Loucy (cell line): Measurements from ENCODE around the gene STK11IP.

Source experiments
- H2AFZ ChIP-seq: fragments of 200-600 bp; sonication (generic); 2 replicates; pipeline ENCODE4 v1.6.0; 2016; ENCODE audit warnings: antibody characterized with exemption, mild to moderate bottlenecking, low read length, moderate library complexity
- H3F3A ChIP-seq: fragments of 200-600 bp; 2 replicates; pipeline ENCODE4 v1.6.0; 2016; ENCODE audit warnings: antibody characterized with exemption, low read depth, mild to moderate bottlenecking
- H3K27me3 ChIP-seq: fragments of 200-600 bp; sonication (generic); 2 replicates; pipeline ENCODE4 v1.6.1; 2014; ENCODE audit warnings: low read length, mild to moderate bottlenecking; ENCODE audit not compliant: insufficient read depth, poor library complexity, severe bottlenecking
- H3K36me3 ChIP-seq: fragments of 200-600 bp; sonication (generic); 2 replicates; pipeline ENCODE4 v1.6.1; 2016; ENCODE audit warnings: low read length; ENCODE audit not compliant: insufficient read depth
- H3K4me1 ChIP-seq: fragments of 200-600 bp; sonication (generic); 2 replicates; pipeline ENCODE4 v1.5.1; 2014; ENCODE audit warnings: low read length, mild to moderate bottlenecking; ENCODE audit not compliant: insufficient read depth, poor library complexity, severe bottlenecking
- H3K4me2 ChIP-seq: fragments of 200-600 bp; sonication (generic); 2 replicates; pipeline ENCODE4 v1.6.0; 2014; ENCODE audit warnings: antibody characterized with exemption, low read length, low read depth, mild to moderate bottlenecking; ENCODE audit not compliant: poor library complexity, severe bottlenecking
- H3K4me3 ChIP-seq: fragments of 200-600 bp; sonication (generic); 2 replicates; pipeline ENCODE4 v1.5.1; 2014; ENCODE audit warnings: low read length, mild to moderate bottlenecking, mixed read lengths; ENCODE audit not compliant: poor library complexity, severe bottlenecking
- H3K79me2 ChIP-seq: fragments of 200-600 bp; sonication (generic); 2 replicates; pipeline ENCODE4 v1.6.1; 2014; ENCODE audit warnings: low read length; ENCODE audit not compliant: insufficient read depth
- H3K9ac ChIP-seq: fragments of 200-600 bp; sonication (generic); 2 replicates; pipeline ENCODE4 v1.6.0; 2014; ENCODE audit warnings: mild to moderate bottlenecking, low read depth, low read length, moderate library complexity; ENCODE audit not compliant: poor library complexity, severe bottlenecking
- H3K9me2 ChIP-seq: fragments of 200-600 bp; sonication (generic); replicated peaks from 2 replicates; pipeline ENCODE4 v1.6.1; 2016; ENCODE audit warnings: low read depth, low read length, mixed read lengths
- H3K9me3 ChIP-seq: fragments of 200-600 bp; sonication (generic); 2 replicates; pipeline ENCODE4 v1.6.1; 2014; ENCODE audit warnings: mild to moderate bottlenecking, antibody characterized with exemption, low read length, low read depth; ENCODE audit not compliant: insufficient read depth
- H4K20me1 ChIP-seq: fragments of 200-600 bp; sonication (generic); 2 replicates; pipeline ENCODE4 v1.6.0; 2014; ENCODE audit warnings: antibody characterized with exemption, low read length, mild to moderate bottlenecking; ENCODE audit not compliant: insufficient read depth, poor library complexity, severe bottlenecking
- EZH2phosphoT487 ChIP-seq: fragments of 200-600 bp; IDR thresholded peaks from 2 replicates; pipeline ENCODE4 v1.6.1; 2018; ENCODE audit warnings: antibody characterized with exemption, mild to moderate bottlenecking, moderate library complexity, borderline replicate concordance
- TF ChIP-seq, protein P1 (sequence below): fragments of 200-600 bp; sonication (generic); conservative IDR thresholded peaks from 2 replicates; pipeline ENCODE4 v1.5.1; 2014; ENCODE audit warnings: mild to moderate bottlenecking, antibody characterized with exemption, low read length

The STK11IP gene

DNA sequence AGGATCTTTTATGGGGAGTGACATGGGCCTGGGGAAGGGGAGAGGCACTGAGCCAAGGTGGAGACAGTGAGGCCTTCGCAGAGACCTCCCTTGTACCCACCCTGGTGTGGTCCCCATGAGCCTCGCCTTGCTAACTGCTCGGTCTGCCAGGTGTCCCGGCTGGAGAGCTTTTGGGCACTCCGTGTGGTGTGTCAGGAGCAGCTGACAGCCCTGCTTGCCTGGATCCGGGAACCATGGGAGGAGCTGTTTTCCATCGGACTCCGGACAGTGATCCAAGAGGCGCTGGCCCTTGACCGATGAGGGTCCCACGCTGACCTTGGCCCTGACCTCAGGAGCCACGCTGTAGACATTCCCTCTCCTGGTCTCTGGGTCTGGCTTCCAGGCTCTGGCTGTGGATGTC, 18.2 kb downstream of the STK11IP start:
- H3K27me3 ChIP-seq: no peaks in the 10 kb centered on the region
- no peaks in the 10 kb centered on the region for H3K79me2 ChIP-seq
- no peak overlapping the region for H3K9ac ChIP-seq
- H3K4me3 ChIP-seq: no peak overlapping the region
- no peaks in the 10 kb centered on the region for H3K9me2 ChIP-seq
- no peak for TF ChIP-seq EZH2phosphoT487
- TF ChIP-seq, protein P1, sequence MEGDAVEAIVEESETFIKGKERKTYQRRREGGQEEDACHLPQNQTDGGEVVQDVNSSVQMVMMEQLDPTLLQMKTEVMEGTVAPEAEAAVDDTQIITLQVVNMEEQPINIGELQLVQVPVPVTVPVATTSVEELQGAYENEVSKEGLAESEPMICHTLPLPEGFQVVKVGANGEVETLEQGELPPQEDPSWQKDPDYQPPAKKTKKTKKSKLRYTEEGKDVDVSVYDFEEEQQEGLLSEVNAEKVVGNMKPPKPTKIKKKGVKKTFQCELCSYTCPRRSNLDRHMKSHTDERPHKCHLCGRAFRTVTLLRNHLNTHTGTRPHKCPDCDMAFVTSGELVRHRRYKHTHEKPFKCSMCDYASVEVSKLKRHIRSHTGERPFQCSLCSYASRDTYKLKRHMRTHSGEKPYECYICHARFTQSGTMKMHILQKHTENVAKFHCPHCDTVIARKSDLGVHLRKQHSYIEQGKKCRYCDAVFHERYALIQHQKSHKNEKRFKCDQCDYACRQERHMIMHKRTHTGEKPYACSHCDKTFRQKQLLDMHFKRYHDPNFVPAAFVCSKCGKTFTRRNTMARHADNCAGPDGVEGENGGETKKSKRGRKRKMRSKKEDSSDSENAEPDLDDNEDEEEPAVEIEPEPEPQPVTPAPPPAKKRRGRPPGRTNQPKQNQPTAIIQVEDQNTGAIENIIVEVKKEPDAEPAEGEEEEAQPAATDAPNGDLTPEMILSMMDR: no peak
- no peaks in the 10 kb centered on the region for H3K4me1 ChIP-seq
- H3K36me3 ChIP-seq: peaks cover 5% of the 10 kb centered on the region; the same call in 1 of the 2 replicates
- H4K20me1 ChIP-seq: no peaks in the 10 kb centered on the region
- no peaks in the 10 kb centered on the region for H3K9me3 ChIP-seq
- H3K4me2 ChIP-seq: no peak overlapping the region
- no peaks in the 10 kb centered on the region for H3F3A ChIP-seq
- no peak overlapping the region for H2AFZ ChIP-seq

DNA sequence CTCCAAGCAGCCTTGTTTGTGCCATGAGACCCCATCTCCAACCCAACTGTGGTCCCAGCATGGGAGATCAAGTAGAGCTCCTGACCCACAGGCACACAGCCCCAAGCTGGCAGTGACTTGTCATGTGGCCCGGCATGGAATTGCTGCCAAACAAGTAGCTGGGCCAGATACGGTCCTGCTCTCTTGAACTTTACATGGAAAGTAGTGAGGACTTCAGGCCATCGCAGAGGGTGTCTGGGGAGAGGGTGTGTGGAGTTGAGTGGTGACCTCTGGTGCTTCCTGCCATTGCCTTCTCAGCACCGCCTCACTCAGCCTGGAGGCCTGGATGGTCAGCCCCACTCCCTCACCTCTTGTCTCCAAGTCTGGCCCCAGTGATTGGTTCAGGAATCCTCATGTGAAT, 18.9 kb downstream of the STK11IP start:
- no peaks in the 10 kb centered on the region for H3K9me2 ChIP-seq
- no peak overlapping the region for H3K4me3 ChIP-seq
- H3K9me3 ChIP-seq: no peaks in the 10 kb centered on the region
- H3K79me2 ChIP-seq: no peaks in the 10 kb centered on the region
- no peak overlapping the region for H3K4me2 ChIP-seq
- H3K36me3 ChIP-seq: peaks cover 5% of the 10 kb centered on the region; the same call in 1 of the 2 replicates
- no peaks in the 10 kb centered on the region for H3K4me1 ChIP-seq
- H3K9ac ChIP-seq: no peak overlapping the region
- no peaks in the 10 kb centered on the region for H3K27me3 ChIP-seq
- no peaks in the 10 kb centered on the region for H3F3A ChIP-seq
- no peak overlapping the region for H2AFZ ChIP-seq
- no peaks in the 10 kb centered on the region for H4K20me1 ChIP-seq
- TF ChIP-seq EZH2phosphoT487: no peak
- TF ChIP-seq, protein P1: no peak

DNA sequence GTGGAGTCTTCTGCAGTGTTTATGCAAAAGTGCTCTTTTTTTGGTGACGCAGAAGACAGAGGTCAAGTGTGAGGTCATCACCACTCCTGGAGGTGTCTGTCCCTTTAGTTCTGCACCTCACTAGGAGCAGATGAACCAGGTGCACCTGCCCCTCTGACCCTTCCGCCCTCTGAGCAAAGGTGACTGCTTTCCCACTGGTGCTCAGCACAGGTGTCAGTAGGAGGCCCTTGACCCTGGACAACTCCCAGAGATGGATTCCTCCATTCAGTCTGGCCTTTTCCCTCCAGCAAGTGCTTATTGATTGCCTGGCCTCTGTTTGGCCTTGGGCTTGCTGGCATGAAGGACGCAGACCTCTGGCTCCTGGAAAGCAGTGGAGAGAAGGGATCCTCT, 21.1 kb downstream of the STK11IP start:
- no peaks in the 10 kb centered on the region for H3K4me1 ChIP-seq
- H3K27me3 ChIP-seq: no peaks in the 10 kb centered on the region
- peaks cover 5% of the 10 kb centered on the region; the same call in 1 of the 2 replicates for H3K36me3 ChIP-seq
- no peaks in the 10 kb centered on the region for H4K20me1 ChIP-seq
- H3K9ac ChIP-seq: no peak overlapping the region
- no peak overlapping the region for H3K4me2 ChIP-seq
- no peaks in the 10 kb centered on the region for H3K79me2 ChIP-seq
- no peaks in the 10 kb centered on the region for H3F3A ChIP-seq
- H3K4me3 ChIP-seq: no peak overlapping the region
- no peak overlapping the region for H2AFZ ChIP-seq
- TF ChIP-seq, protein P1: no peak
- TF ChIP-seq EZH2phosphoT487: no peak
- no peaks in the 10 kb centered on the region for H3K9me3 ChIP-seq
- no peaks in the 10 kb centered on the region for H3K9me2 ChIP-seq
